ENCODE measurements around the gene KRTAP27-1. TPM values are rescaled to one million over a fixed set of nuclear protein-coding genes. Genes with fewer than 3 reads are reported as not detected.

KRTAP27-1 gene
- total and polyA plus RNA-seq, 2 experiments from 2014 or later, result not detected

GRCh38 chr21:30320215-30320614 is 17.3 kb downstream of the KRTAP27-1 start, which contains the start of gene KRTAP26-1 (continued):
- no peak for TF ChIP-seq ZNF462 (CRISPR knock-in tag; IDR thresholded peaks at IDR 0.05)
- no peak for TF ChIP-seq ZNF331 (CRISPR knock-in tag; IDR thresholded peaks at IDR 0.05; ENCODE audit: low read depth)
- no peak for TF ChIP-seq EZH2 (IDR thresholded peaks at IDR 0.05; ENCODE audit: low read depth, unreplicated experiment)
- TF ChIP-seq CTCF (conservative IDR thresholded peaks at IDR 0.05; ENCODE audit: low read depth in 2 of 2), result no peak
- no peak for TF ChIP-seq POLR2AphosphoS5 (IDR thresholded peaks at IDR 0.05; ENCODE audit: low read depth)
- TF ChIP-seq EZH2phosphoT487 (IDR thresholded peaks at IDR 0.05; ENCODE audit: unreplicated experiment), result no peak
- no peak for TF ChIP-seq CREB1 (CRISPR knock-in tag; IDR thresholded peaks at IDR 0.05; ENCODE audit: low read depth)
- TF ChIP-seq NANOG (IDR thresholded peaks at IDR 0.05; ENCODE audit: borderline replicate concordance), result no peak
- TF ChIP-seq, protein P1, sequence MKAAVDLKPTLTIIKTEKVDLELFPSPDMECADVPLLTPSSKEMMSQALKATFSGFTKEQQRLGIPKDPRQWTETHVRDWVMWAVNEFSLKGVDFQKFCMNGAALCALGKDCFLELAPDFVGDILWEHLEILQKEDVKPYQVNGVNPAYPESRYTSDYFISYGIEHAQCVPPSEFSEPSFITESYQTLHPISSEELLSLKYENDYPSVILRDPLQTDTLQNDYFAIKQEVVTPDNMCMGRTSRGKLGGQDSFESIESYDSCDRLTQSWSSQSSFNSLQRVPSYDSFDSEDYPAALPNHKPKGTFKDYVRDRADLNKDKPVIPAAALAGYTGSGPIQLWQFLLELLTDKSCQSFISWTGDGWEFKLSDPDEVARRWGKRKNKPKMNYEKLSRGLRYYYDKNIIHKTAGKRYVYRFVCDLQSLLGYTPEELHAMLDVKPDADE (IDR thresholded peaks at IDR 0.05), result no peak
- TF ChIP-seq JUNB (IDR thresholded peaks at IDR 0.05; ENCODE audit: unreplicated experiment), result no peak

All from GM23338 (cell line).